Keratinocyte (primary cell): ENCODE measurements around the gene MDGA2. TPM values are rescaled to one million over a fixed set of nuclear protein-coding genes. Genes with fewer than 3 reads are reported as not detected.

Experiments
- DNase-seq: peaks from one replicate; pipeline ENCODE4 v3.0.0-alpha.2; 2011; ENCODE audit warnings: low read depth, missing footprints, low spot score
- FAIRE-seq: peaks from 2 replicates; lab custom pipeline; 2011; peaks lifted over from hg19 to GRCh38; lab: Jason Lieb, UNC
- H2AFZ ChIP-seq: 2 replicates; pipeline ENCODE4 v1.6.0; 2012; ENCODE audit warnings: low read length, control low read depth, inconsistent platforms; ENCODE audit not compliant: control insufficient read depth
- H3K27ac ChIP-seq: 2 replicates; pipeline ENCODE4 v1.5.1; 2011; ENCODE audit warnings: low read length; ENCODE audit not compliant: control insufficient read depth, insufficient read depth
- H3K27me3 ChIP-seq: 3 replicates; pipeline ENCODE4 v1.6.0; 2011; ENCODE audit warnings: low read length; ENCODE audit not compliant: control insufficient read depth, insufficient read depth; ENCODE audit errors: extremely low read depth
- H3K36me3 ChIP-seq, 2 experiments: 2 replicates in 1 of 2; 3 replicates in 1 of 2; pipeline ENCODE4 v1.5.1; 2011; ENCODE audit warnings: low read length in 2 of 2, mild to moderate bottlenecking in 1 of 2; ENCODE audit not compliant: control insufficient read depth in 2 of 2, insufficient read depth in 2 of 2; ENCODE audit errors: extremely low read depth in 1 of 2
- H3K4me1 ChIP-seq: 3 replicates; pipeline ENCODE4 v1.5.1; 2011; ENCODE audit warnings: low read length; ENCODE audit not compliant: control insufficient read depth, insufficient read depth; ENCODE audit errors: extremely low read depth
- H3K4me2 ChIP-seq: 3 replicates; pipeline ENCODE4 v1.6.0; 2011; ENCODE audit warnings: low read depth, low read length; ENCODE audit not compliant: control insufficient read depth, insufficient read depth; ENCODE audit errors: extremely low read depth
- H3K4me3 ChIP-seq, 3 experiments: fragments of 200-600 bp in 1 of 3; sonication (generic) in 1 of 3; 2 replicates in 2 of 3; 3 replicates in 1 of 3; pipeline ENCODE4 v1.5.1; 2011 to 2016; ENCODE audit warnings: low read length in 3 of 3, mild to moderate bottlenecking in 3 of 3, control low read depth in 2 of 3, inconsistent platforms in 1 of 3, low read depth in 1 of 3, mixed read lengths in 1 of 3, mixed run types in 1 of 3, moderate library complexity in 1 of 3; ENCODE audit not compliant: control insufficient read depth in 2 of 3, insufficient read depth in 2 of 3; ENCODE audit errors: extremely low read depth in 1 of 3
- H3K79me2 ChIP-seq: 2 replicates; pipeline ENCODE4 v1.6.0; 2012; ENCODE audit warnings: low read length; ENCODE audit not compliant: control insufficient read depth, insufficient read depth
- H3K9ac ChIP-seq: 3 replicates; pipeline ENCODE4 v1.6.0; 2011; ENCODE audit warnings: low read length; ENCODE audit not compliant: control insufficient read depth, insufficient read depth; ENCODE audit errors: extremely low read depth
- H3K9me1 ChIP-seq: 3 replicates; pipeline ENCODE4 v1.6.0; 2011; ENCODE audit warnings: low read length; ENCODE audit not compliant: control insufficient read depth, insufficient read depth; ENCODE audit errors: extremely low read depth
- H3K9me3 ChIP-seq: 2 replicates; pipeline ENCODE4 v1.5.1; 2012; ENCODE audit warnings: low read depth, low read length; ENCODE audit not compliant: control insufficient read depth
- H4K20me1 ChIP-seq: 3 replicates; pipeline ENCODE4 v1.6.0; 2011; ENCODE audit warnings: low read length; ENCODE audit not compliant: control insufficient read depth, insufficient read depth; ENCODE audit errors: extremely low read depth
- EZH2 ChIP-seq: IDR thresholded peaks from one replicate; pipeline ENCODE4 v1.6.1; 2012; ENCODE audit warnings: inconsistent platforms, mild to moderate bottlenecking, low read length, moderate library complexity
- dilution Hi-C: fragments of 300-500 bp; cut with MboI; formaldehyde crosslinking; loops from one replicate; pipeline ENCODE4 v1.7.0; 2020; ENCODE audit warnings: low sequenced_read_pairs; ENCODE audit not compliant: extremely low pct_ligation_motif_present
- polyA plus RNA-seq, 5 experiments: library from polyadenylated mRNA; depleted of rRNA in 3 of 5; stranded (reverse) in 3 of 5; stranded (forward) in 1 of 5; unstranded in 1 of 5; fragments of >200 nt; gene quantifications; 1 replicate in 1 of 5; 2 replicates in 3 of 5; 3 replicates in 1 of 5; pipeline versions ENCODE4 v1.2.1 to v1.2.3, GENCODE V29; 2011 to 2012; ENCODE audit warnings: missing spikeins in 2 of 5, low read depth in 1 of 5, low replicate concordance in 1 of 5
- TF ChIP-seq, protein P1 (sequence below), 3 experiments: IDR thresholded peaks in 1 of 3; conservative IDR thresholded peaks in 1 of 3; optimal IDR thresholded peaks in 1 of 3; 2 replicates in 2 of 3; 3 replicates in 1 of 3; pipeline versions ENCODE3 to v1.5.1; 2011; ENCODE audit warnings: low read length in 3 of 3, mild to moderate bottlenecking in 3 of 3, moderate library complexity in 2 of 3, control low read depth in 1 of 3, inconsistent platforms in 1 of 3; ENCODE audit not compliant: insufficient read depth in 2 of 3; ENCODE audit errors: extremely low read depth in 1 of 3

The MDGA2 gene
- polyA plus RNA-seq, 1 donor (not counting 4 experiments of a cell fraction or from before 2014, with no cell fraction given), result not detected

DNA sequence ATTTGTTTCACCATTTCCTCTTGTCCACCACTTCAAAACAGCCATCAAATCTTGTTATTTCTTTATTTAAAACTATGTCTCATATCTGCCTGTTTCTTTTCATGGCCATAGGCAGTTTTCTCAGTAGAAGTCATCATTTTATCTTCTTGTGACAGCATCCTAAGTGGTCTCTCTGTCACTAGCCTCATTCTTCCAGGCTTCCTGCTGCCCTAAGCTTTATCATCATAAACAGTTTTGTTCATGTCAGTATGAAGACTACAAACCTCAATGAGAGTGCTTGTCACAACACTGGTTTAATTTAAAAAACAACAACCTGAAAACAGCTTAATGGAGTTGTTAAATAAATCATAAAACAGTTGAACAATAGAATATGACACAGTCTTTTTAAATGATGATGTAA, 636.1 kb downstream of the MDGA2 start:
- dilution Hi-C loops, result no loop called here
- FAIRE-seq, result no peak
- no peak overlapping the region for H3K9ac ChIP-seq
- no peak for TF ChIP-seq EZH2
- no peak overlapping the region for H3K4me2 ChIP-seq
- H3K4me3 ChIP-seq, result no peak overlapping the region
- no peaks in the 10 kb centered on the region for H3K36me3 ChIP-seq
- no peak for DNase-seq
- no peaks in the 10 kb centered on the region for H3K79me2 ChIP-seq
- H4K20me1 ChIP-seq, result no peaks in the 10 kb centered on the region
- no peaks in the 10 kb centered on the region for H3K9me1 ChIP-seq
- no peaks in the 10 kb centered on the region for H3K27me3 ChIP-seq
- H3K4me1 ChIP-seq, result no peaks in the 10 kb centered on the region
- no peaks in the 10 kb centered on the region for H3K9me3 ChIP-seq
- no peak overlapping the region for H2AFZ ChIP-seq
- no peak overlapping the region for H3K27ac ChIP-seq

DNA sequence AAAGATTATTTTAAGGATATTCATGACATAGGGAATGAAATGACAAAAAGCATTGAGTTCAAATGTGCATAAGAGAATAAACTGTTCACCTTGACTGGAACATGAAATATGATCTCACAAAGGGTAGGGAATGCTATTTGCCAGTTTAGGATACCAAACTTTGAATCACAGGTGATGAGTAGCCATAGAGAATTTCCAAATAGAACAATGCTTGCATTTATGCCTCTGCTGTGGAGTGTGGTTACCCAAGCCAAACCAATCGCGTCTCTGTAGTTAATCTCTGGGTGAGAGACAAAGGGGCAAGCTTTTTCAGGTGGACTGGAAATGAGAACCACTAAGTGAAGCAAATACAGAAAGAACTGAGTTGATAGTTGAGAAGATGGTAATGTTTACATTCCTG, 652.7 kb downstream of the MDGA2 start:
- Histone ChIP-seq H3K9me1 (no peaks in the 10 kb centered on the region), H3K9ac (no peak overlapping the region), H3K27ac (no peak overlapping the region), H2AFZ (no peak overlapping the region), H3K79me2 (no peaks in the 10 kb centered on the region), H3K9me3 (no peaks in the 10 kb centered on the region), H3K27me3 (no peaks in the 10 kb centered on the region), H4K20me1 (no peaks in the 10 kb centered on the region), H3K36me3 (no peaks in the 10 kb centered on the region), H3K4me2 (no peak overlapping the region), H3K4me1 (no peaks in the 10 kb centered on the region), H3K4me3 (no peak overlapping the region)
- DNase-seq (no peak), FAIRE-seq (no peak)
- dilution Hi-C loops, result no loop called here
- TF ChIP-seq, protein P1, sequence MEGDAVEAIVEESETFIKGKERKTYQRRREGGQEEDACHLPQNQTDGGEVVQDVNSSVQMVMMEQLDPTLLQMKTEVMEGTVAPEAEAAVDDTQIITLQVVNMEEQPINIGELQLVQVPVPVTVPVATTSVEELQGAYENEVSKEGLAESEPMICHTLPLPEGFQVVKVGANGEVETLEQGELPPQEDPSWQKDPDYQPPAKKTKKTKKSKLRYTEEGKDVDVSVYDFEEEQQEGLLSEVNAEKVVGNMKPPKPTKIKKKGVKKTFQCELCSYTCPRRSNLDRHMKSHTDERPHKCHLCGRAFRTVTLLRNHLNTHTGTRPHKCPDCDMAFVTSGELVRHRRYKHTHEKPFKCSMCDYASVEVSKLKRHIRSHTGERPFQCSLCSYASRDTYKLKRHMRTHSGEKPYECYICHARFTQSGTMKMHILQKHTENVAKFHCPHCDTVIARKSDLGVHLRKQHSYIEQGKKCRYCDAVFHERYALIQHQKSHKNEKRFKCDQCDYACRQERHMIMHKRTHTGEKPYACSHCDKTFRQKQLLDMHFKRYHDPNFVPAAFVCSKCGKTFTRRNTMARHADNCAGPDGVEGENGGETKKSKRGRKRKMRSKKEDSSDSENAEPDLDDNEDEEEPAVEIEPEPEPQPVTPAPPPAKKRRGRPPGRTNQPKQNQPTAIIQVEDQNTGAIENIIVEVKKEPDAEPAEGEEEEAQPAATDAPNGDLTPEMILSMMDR (optimal IDR thresholded peaks at IDR 0.05 in 1 of 3, IDR thresholded peaks at IDR 0.05 in 1 of 3, conservative IDR thresholded peaks at IDR 0.05 in 1 of 3; ENCODE audit: extremely low read depth in 1 of 3, insufficient read depth in 2 of 3, low read length in 3 of 3), result no peak
- no peak for TF ChIP-seq EZH2

DNA sequence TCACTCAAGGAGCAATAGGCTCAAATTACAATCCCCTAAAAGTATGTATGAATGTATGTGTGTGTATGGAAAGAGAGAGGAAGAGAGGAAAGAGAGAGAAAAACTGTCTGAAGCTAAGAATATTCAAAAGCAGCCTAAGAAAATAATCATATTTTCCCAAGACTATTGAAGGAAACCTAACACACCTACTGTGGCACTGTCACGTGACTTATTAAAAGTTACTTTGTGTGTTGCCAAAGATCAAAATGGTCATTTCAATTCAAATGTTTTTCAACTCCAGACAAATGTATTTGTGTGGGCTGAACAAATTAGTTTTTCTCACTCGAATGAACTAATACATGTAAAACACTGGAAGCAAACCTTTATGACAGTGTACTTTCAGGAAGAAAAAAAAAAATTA, 654.9 kb downstream of the MDGA2 start:
- no peaks in the 10 kb centered on the region for H3K79me2 ChIP-seq
- no peak overlapping the region for H2AFZ ChIP-seq
- TF ChIP-seq, protein P1 (optimal IDR thresholded peaks at IDR 0.05 in 1 of 3, IDR thresholded peaks at IDR 0.05 in 1 of 3, conservative IDR thresholded peaks at IDR 0.05 in 1 of 3; ENCODE audit: extremely low read depth in 1 of 3, insufficient read depth in 2 of 3, low read length in 3 of 3), result no peak
- TF ChIP-seq EZH2, result no peak
- H3K4me1 ChIP-seq, result no peaks in the 10 kb centered on the region
- H3K4me2 ChIP-seq, result no peak overlapping the region
- no peaks in the 10 kb centered on the region for H3K9me3 ChIP-seq
- dilution Hi-C loops, result no loop called here
- no peaks in the 10 kb centered on the region for H4K20me1 ChIP-seq
- H3K9me1 ChIP-seq, result no peaks in the 10 kb centered on the region
- FAIRE-seq (no peak), DNase-seq (no peak)
- H3K27ac ChIP-seq, result no peak overlapping the region
- H3K4me3 ChIP-seq, result no peak overlapping the region
- H3K36me3 ChIP-seq, result no peaks in the 10 kb centered on the region
- H3K9ac ChIP-seq, result no peak overlapping the region
- H3K27me3 ChIP-seq, result no peaks in the 10 kb centered on the region
